Left cardiac atrium (tissue), 4 donors: ENCODE data around the gene STARD13. TPM values are rescaled to one million over a fixed set of nuclear protein-coding genes. Genes with fewer than 3 reads are reported as not detected.

Experiments
- ATAC-seq, 2 donors: fragments of 200-7000 bp; cut with Tn5 transposase; one replicate each; pipeline ENCODE4 v1.9.1; 2020; ENCODE audit warnings: mild to moderate bottlenecking in 2 of 2, moderate library complexity in 2 of 2
- DNase-seq: peaks from one replicate; pipeline ENCODE4 v3.0.0-alpha.2; 2020
- intact Hi-C, 2 donors: fragments of 100-400 bp; cut with DNase I; formaldehyde crosslinking; loops; one replicate each; pipeline versions ENCODE4 v1.14.1 to v1.15.1; 2022 to 2023
- total RNA-seq, 2 donors: library from RNA; stranded (reverse); fragmentation: NEBNext Ultra II Directional; extraction: Animal tissue kit (Norgen Biotek cat#: 25700); gene quantifications; one replicate each; pipeline ENCODE4 v1.2.1, GENCODE V29; 2021
- donor health status: DM: no; HTN: yes; CAD: no.
- donor health status: DM: no; HTN: yes; CAD: no; lungs with severe emphysema.
- donor health status: DM: yes; HTN: yes; CAD: no.
- donor health status: Dilated cardiomyopathy.

STARD13 gene
- total RNA-seq, 2 donors from 2014 or later: 26.8 to 33.3 TPM

GRCh38 chr13:33099860-33100259, 185.7 kb downstream of the STARD13 start:
- ATAC-seq: peak; percentile 34 to 70
- intact Hi-C loops: no loop called here
- DNase-seq: no peak

- no peak for DNase-seq
- intact Hi-C loops: no loop called here
- ATAC-seq: no peak
Measured at GRCh38 chr13:33096886-33097605, 188.5 kb downstream of the STARD13 start.

- ATAC-seq (peak in 1 of 2 donors; percentile 57), DNase-seq (peak; percentile 52)
Measured at GRCh38 chr13:33092073-33092987, 193.2 kb downstream of the STARD13 start.

GRCh38 chr13:33091415-33091774, 194.2 kb downstream of the STARD13 start:
- DNase-seq (no peak), ATAC-seq (no peak)
- intact Hi-C loops: no loop called here

More at GRCh38 chr13:33092073-33092987, 193.2 kb downstream of the STARD13 start:
- intact Hi-C loops: no loop called here

- DNase-seq: no peak
- ATAC-seq: no peak
- intact Hi-C loops: no loop called here
Measured at GRCh38 chr13:33090755-33091414, 194.7 kb downstream of the STARD13 start.

- DNase-seq: no peak
- intact Hi-C loops: no loop called here
- ATAC-seq: no peak
Measured at GRCh38 chr13:33089311-33089710, 196.2 kb downstream of the STARD13 start.

- ATAC-seq: no peak
- no peak for DNase-seq
- intact Hi-C loops: no loop called here
Measured at GRCh38 chr13:33087790-33088189, 197.8 kb downstream of the STARD13 start.

GRCh38 chr13:33087091-33087490, 198.5 kb downstream of the STARD13 start:
- DNase-seq (no peak), ATAC-seq (no peak)
- intact Hi-C loops: no loop called here

GRCh38 chr13:33083054-33083453, 202.5 kb downstream of the STARD13 start:
- intact Hi-C loops: no loop called here
- no peak for ATAC-seq
- no peak for DNase-seq

GRCh38 chr13:33081666-33082065, 203.9 kb downstream of the STARD13 start:
- no peak for DNase-seq
- intact Hi-C loops: no loop called here
- ATAC-seq: no peak

GRCh38 chr13:33080972-33081590, 204.5 kb downstream of the STARD13 start:
- no peak for ATAC-seq
- intact Hi-C loops: no loop called here
- no peak for DNase-seq

GRCh38 chr13:33079960-33080359, 205.6 kb downstream of the STARD13 start:
- intact Hi-C loops: no loop called here
- peak in 1 of 2 donors; percentile 32 for ATAC-seq
- DNase-seq: no peak

GRCh38 chr13:33078263-33078662, 207.3 kb downstream of the STARD13 start:
- intact Hi-C loops: no loop called here
- no peak for ATAC-seq

GRCh38 chr13:33076001-33076992, 209.3 kb downstream of the STARD13 start:
- no peak for DNase-seq
- no peak for ATAC-seq
- intact Hi-C loops: no loop called here

More at GRCh38 chr13:33078263-33078662, 207.3 kb downstream of the STARD13 start:
- DNase-seq: no peak

- intact Hi-C loops: no loop called here
- no peak for ATAC-seq
- DNase-seq: no peak
Measured at GRCh38 chr13:33073338-33073737, 212.2 kb downstream of the STARD13 start.

- intact Hi-C loops: no loop called here
- ATAC-seq (no peak), DNase-seq (no peak)
Measured at GRCh38 chr13:33072759-33073158, 212.8 kb downstream of the STARD13 start.

GRCh38 chr13:33072282-33072681, 213.3 kb downstream of the STARD13 start:
- DNase-seq (no peak), ATAC-seq (no peak)
- intact Hi-C loops: no loop called here

GRCh38 chr13:33070713-33071112, 214.8 kb downstream of the STARD13 start:
- intact Hi-C loops: no loop called here
- no peak for ATAC-seq
- no peak for DNase-seq
